NCI-H1105 treated with DMSO at 0.1 percent for 48 hours (cell line): ENCODE results near the gene PPID.
"Not testable (repeated sequence)": the region's sequence is repeated elsewhere in the genome, so short reads cannot be mapped to it uniquely, and the experiment has no call there.

ENCODE experiments used
- DNase-seq: peaks from one replicate; lab custom pipeline; 2025; lab: John Stamatoyannopoulos, UW

PPID gene

DNA sequence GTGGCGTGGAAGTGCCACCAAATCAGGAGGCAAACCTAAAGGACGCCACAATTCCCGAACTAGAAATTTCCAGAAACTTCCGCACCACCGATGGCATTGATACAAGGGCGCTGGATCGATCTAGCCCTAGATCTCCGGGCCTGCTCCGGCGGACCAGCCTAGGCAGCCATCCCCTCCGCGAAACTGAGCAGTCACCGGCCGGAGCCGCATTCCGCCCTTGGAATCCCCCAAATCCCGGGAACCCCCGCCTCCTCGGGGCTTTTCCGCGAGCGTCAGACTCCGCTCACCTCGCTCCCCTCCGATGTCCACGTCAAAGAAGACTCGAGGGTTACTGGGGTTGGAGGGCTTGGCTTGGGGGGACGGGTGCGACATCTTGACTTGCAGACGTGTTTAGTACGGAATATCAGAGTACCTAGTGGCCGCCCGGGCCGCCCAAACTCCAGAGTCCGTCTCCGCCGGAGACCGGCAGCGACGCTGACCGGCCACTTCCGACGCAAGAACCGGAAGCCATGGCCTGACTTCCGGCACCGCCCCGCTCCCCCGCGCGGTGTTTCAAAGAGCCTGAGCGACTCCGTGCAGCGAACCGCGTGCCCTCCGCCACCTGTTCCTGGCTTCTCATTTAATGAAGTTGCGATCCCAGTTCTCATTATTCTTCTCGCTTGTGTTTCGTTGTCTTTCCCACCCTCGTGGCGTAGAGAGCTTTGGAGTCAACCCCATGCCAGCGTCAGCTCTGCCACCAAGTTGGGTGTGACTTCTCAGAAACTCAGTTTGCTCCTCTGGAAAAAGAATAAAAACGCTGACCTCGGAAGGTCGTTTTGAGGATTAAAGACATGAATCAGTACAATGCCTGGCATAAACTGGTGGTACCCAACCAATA, at the start of gene PPID:
PPID (minus strand) TSS at position 480 of the 877 bp plus-strand sequence; CDS start at position 372, 108 bp downstream.
- DNase-seq: peak; percentile 33

DNA sequence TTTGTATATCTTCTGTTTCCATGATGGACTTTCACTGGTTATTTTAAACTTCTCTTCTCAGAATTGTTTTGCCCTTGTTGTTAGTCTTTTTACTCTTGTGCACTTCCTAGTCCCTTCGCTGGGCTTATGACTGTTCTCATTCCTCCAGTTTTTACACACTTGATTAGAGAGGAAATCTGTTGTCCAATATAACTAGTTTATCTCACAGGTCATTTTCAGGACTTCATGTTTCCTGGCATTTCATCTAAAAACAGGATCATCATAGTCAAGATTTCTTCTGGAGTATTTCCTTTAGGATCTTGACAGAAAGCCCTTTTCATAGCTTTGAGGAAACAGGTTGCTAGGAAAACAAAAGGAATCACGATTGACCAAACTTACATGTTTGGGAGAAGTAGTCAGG, 48.6 kb upstream of the PPID start:
- no peak for DNase-seq

DNA sequence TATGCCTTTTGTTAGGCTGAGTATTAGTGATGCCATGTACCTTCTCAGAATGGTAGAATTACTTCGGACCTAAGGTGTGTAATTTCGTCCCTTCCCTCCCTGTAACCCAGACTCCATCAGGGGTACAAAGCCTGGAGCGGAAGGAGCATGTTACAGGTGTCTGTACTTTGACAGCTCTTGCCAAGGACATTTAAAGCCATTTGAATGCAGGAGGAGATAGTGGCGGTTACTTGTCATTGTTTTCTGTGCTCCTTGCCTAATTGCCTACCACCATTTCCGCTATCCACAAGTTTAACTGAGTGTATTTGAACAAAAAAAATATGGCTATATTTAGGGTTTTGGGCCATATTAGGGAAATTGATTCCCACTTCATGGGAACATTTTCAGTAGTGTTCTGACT, 47.5 kb upstream of the PPID start:
- DNase-seq: no peak

DNA sequence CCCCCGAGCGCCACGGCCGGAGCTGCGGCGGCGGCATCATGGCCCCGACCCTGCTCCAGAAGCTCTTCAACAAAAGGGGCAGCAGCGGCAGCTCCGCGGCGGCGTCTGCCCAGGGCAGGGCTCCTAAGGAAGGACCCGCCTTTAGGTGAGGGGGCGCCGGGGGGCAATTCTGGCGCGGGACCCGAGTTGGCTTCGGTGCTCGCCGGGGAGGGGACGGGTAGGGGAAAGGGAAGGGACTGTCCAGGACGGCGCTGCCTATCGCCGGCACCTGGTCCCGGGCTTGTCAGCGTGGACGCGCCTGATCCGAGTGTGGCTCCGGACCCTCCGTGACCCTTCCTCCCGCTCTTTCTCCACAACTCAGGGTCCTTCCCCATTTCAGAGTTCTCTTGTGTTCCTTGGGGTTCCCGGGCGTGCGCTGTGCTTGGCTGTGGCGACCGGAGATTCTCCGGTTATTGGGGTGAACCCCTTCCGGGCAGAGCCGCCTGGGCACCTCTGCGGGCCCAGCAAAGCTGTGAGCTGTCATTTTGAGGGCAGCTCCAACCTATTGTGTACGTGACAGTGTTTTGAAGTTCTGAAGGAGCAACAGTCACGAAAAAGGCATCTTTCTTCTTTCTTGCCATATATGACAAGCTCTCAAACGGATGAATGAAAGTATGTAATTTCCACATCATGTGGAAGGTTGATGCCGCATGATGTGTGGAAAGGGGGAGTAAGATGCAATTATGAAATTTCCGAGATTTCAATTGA, 46.2 kb upstream of the PPID start:
- DNase-seq: no peak

- DNase-seq: peak; percentile 64
These were observed 45.5 kb upstream of the PPID start, which contains the start of gene FNIP2 for GRCh38 chr4:158768555-158769174. FNIP2 (plus strand) TSS chr4:158769026; CDS start chr4:158769213, 187 bp downstream.

- DNase-seq: no peak
These were observed 44.3 kb upstream of the PPID start for GRCh38 chr4:158767451-158767850.

DNA sequence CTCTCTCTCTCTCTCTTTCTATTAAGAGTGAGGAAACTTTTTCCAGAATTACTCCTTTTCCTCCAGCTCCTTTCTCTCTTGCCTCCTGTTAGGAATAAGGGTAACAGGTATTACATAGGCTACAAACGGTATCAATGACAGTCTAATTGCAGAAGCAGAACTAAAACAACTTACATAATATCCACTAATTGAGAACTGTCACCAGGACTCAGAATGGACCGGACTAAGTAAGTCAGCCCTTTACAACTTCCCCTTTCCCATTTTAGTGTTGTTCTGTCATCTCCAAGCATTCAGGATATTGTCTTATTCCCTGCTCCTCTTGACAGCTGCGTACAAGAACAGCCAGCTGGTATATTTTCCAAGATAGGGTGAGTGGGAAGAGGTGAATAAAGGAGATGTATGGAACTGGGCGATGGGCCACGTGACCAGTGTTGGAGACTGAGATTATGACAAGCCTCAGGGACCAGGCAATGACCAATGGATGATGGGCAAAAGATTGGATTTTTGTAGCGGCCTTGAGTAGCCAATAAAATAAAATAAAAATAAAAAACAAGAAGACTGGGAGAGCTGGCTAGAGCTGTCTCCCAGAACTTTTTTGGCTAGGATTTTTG, 43.3 kb upstream of the PPID start:
- no peak for DNase-seq

GRCh38 chr4:158763462-158763861, 40.3 kb upstream of the PPID start:
- DNase-seq: no peak

- DNase-seq: no peak
These were observed 39.4 kb upstream of the PPID start for GRCh38 chr4:158762553-158762952.

DNA sequence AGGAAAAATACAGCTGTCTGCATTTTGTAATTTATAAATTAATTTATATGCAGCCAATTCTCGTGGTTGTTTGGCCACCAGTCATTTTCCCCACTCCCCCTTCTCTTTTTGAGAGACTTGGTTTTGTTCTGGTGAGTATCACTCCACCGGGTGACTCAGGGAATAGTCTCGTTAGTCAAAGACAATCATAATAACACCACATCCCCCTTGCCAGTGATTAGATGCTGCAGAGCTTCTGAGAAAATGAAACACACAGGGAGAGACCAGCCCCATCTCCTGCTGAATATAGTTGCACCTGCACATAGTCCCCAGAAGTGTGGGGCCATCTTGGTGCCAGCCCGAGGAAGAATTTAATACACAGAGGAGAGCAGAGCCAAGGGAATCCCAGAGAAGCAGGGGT, 37.7 kb upstream of the PPID start:
- DNase-seq: no peak

DNA sequence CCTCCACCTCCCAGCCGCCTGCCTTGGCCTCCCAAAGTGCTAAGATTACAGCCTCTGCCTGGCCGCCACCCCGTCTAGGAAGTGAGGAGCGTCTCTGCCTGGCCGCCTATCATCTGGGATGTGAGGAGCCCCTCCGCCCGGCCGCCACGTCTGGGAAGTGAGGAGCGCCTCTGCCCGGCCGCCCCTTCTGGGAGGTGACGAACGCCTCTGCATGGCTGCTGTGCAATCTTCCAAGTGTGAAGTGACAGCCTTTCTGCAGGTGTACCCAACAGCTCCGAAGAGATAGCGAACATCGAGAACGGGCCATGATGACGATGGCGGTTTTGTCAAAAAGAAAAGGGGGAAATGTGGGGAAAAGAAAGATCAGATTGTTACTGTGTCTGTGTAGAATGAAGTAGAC, 36.3 kb upstream of the PPID start:
- not testable (repeated sequence) for DNase-seq

GRCh38 chr4:158758703-158759102, 35.5 kb upstream of the PPID start:
- no peak for DNase-seq

GRCh38 chr4:158758142-158758541, 34.9 kb upstream of the PPID start:
- no peak for DNase-seq

DNA sequence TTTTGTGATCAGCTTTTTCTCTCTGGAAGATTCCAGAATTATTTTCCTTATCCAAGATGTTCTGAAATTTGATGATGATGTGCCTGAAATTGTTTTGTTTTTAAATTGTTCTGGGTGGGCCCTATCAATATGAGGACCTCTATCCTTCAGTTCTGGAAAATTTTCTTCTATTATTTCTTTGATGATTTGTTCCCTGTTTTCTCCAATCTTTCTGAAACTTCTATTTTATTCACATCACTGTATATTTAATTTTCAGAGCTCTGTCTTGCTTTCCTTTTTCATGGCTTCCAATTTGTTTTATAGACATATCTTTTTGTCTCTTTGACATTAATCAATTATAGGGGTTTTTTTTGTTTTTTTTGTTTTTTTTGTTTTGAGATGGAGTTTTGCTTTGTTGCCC, 33.4 kb upstream of the PPID start:
- DNase-seq: no peak

DNA sequence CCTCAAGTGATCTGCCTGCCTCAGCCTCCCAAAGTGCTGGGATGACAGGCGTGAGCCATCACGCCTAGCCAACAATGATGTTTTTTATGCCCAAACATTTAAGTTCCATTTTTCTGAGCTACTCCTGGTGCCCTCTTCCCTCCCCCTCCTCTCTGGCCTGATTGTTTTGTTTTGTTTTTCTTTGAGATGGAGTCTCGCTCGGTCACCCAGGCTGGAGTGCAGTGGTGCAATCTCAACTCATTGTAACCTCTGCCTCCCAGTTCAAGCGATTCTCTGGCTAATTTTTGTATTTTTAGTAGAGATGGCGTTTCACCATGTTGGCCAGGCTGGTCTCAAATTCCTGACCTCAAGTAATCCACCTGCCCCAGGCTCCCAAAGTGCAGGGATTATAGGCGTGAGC, 32.6 kb upstream of the PPID start:
- DNase-seq: not testable (repeated sequence)

DNA sequence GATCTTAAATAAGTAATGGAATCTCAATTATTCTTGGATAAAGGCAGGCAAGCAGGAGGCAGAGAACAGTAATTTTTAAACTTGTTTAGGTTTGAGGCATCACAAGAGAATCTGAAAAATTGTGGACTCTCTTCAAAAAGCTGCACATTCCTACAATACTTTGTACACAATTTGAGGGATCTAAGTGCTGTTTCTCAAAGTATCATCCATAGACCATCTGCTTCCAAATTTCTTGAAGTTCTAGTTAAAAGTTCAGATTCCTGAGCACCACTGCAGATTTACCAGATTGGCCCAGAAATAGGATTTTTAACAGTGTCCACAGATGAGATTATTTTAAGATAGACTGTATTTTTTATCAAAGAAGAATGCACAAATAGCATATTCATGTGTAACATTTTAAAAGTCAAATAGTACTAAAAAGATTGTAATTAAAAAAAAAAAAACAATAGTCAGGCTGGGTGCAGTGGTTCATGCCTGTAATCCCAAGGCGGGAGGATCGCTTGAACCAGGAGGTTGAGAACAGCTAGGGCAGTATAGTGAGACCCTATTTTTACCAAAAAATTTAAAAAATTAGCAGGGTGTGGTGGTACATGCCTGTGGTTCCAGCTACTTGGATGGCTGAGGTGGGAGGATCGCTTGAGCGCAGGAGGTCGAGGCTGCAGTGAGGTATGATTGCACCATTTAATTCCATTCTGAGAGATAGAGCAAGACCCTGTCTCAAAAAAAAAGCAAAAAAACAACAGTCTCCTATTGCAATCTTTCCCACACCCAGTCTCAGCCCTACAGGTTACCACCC, 31.4 kb upstream of the PPID start:
- no peak for DNase-seq

- DNase-seq: no peak
These were observed 27.2 kb upstream of the PPID start for GRCh38 chr4:158750379-158750778.

DNA sequence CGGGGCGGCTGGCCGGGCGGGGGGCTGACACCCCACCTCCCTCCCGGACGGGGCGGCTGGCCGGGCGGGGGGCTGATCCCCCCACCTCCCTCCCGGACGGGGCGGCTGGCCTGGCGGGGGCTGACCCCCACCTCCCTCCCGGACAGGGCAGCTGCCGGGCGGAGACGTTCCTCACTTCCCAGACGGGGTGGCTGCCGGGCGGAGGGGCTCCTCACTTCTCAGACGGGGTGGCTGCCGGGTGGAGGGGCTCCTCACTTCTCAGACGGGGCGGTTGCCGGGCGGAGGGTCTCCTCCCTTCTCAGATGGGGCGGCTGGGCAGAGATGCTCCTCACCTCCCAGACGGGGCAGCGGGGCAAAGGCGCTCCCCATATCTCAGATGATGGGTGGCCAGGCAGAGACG, 23.3 kb upstream of the PPID start:
- not testable (repeated sequence) for DNase-seq

GRCh38 chr4:158741326-158742021, 18.3 kb upstream of the PPID start:
- DNase-seq: no peak

- DNase-seq: no peak
These were observed 16.4 kb upstream of the PPID start for GRCh38 chr4:158739600-158739999.

DNA sequence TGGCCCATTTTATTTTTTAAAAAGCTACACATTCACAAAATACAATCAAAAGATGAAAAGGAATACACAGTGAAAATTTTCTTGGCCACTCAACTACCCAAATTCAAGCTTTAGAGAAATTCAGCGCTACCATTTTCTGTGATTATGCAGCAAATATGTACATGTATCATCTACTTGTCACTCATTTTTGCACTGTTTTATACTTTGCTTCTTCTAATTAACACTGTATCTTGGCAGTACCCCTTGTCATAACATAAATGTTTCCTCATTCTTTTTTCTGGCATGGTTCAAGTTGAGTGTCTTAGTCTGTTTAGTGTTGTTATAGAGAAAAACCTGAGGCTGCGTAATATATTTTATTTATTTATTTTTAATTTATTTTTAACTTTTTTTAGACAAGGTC, 15.7 kb upstream of the PPID start:
- DNase-seq: no peak
